Measurements from ENCODE around the gene F10.
"Not testable (repeated sequence)": the region's sequence is repeated elsewhere in the genome, so short reads cannot be mapped to it uniquely, and the experiment has no call there.

F10 gene

DNA sequence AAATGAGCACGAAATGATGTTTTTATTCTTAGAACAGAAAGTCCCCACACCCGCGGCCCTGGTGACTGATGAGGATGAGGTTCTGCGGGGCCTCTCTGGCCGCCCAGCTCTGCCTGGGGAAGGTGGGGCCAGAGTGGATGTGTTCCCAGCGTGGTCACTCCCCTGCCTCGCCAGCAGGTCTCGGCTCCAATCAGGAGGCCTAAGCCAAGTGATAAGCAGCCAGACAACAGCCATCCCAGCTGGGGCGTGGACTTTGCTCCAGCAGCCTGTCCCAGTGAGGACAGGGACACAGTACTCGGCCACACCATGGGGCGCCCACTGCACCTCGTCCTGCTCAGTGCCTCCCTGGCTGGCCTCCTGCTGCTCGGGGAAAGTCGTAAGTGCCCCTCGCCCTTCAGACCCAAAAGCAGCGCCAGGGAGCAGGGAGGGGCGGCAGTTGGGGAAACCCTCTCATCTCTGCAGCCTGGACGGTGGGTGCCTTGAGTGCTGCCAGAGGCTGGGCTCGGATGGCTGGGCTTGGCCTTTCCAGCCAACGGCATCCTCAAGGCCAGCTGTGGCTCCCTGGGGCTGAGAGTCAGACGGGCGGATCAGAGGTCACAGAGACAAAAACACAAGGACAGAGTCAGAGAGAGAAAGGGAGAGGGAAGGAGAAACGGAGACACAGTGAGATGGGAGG lies at the start of gene F10:
Gene F10 (plus strand): TSS at position 250 of the 676 bp plus-strand sequence. CDS start 57 bp downstream, at position 307.
- peak; percentile 72 for DNase-seq (ENCODE audit: low spot score)

DNA sequence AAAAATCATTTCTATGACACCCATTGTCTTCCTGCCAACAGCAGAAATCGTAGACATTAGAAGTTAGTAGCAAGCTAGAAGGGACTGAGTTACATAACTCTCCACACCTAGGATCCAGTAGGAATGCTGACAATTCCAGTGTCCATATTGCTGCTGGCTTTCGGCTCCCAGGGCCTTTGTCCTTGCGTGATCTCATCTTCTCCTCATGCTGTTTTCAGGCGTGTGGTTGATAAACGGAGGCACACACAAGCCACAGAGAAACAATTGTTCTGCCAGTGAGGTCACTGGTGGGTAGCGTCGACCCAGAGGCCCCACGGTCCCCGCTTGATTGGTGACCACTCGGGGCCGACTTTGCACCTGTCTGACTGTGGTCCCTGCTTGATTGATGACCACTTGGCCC lies 48.7 kb upstream of the F10 start:
- DNase-seq (ENCODE audit: low spot score), result no peak

- DNase-seq (ENCODE audit: low spot score), result no peak
Measured at GRCh38 chr13:113074401-113074800, 48.2 kb upstream of the F10 start.

- DNase-seq (ENCODE audit: low spot score), result no peak
Measured at GRCh38 chr13:113074876-113075275, 47.7 kb upstream of the F10 start.

DNA sequence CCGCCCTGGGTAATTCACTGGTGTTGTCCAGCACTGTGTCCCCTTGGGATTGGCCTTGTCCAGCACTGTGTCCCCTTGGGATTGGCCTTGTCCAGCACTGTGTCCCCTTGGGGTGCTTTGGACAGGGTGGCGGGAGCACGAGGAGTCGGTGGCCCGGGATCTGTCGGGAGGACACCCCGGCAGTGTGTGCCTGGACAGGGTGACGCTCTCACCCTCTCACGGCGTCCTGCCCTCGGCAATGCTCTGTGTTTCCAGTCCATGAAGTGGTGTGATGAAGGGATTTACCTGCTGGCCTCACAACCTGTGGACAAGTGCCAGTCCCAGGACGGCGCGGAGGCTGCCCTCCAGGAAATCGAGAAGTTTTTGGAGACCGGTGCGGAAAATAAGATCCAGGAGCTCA lies 46.9 kb upstream of the F10 start:
- no peak for DNase-seq (ENCODE audit: low spot score)

DNA sequence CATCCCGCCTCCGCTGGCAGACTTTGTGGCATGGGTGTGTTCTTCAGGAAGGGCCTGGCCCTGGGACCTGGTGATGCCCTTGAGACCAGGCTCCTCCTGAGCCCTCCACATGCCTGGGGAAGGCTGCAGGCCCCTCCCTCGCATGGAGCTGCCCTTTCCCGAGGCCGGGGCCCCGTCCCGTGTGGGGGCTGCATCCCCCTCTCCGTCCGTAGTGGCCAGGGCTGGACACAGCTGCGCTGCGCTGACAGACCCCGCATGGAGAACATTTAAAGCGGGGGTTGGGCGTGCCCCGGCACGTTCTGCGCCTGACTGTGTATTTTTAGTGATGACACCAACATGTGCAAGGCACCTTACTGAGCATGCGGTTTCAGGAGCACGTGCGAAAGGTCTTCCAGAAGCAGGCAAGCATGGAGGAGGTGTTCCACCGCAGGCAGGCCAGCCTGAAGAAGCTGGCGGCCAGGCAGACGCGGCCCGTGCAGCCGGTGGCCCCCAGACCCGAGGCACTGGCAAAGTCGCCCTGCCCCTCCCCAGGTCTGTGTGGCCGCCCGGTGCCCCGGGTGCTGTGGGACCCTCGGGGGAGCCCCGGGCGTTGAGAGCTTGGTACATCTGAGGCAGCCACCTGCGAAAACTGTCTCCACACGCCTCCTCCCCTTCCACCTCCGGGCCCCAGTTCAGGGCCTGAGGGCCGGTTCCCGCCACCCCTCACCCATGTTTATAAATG lies 45.8 kb upstream of the F10 start:
- no peak for DNase-seq (ENCODE audit: low spot score)

GRCh38 chr13:113077566-113077952 lies 45.0 kb upstream of the F10 start:
- no peak for DNase-seq (ENCODE audit: low spot score)

DNA sequence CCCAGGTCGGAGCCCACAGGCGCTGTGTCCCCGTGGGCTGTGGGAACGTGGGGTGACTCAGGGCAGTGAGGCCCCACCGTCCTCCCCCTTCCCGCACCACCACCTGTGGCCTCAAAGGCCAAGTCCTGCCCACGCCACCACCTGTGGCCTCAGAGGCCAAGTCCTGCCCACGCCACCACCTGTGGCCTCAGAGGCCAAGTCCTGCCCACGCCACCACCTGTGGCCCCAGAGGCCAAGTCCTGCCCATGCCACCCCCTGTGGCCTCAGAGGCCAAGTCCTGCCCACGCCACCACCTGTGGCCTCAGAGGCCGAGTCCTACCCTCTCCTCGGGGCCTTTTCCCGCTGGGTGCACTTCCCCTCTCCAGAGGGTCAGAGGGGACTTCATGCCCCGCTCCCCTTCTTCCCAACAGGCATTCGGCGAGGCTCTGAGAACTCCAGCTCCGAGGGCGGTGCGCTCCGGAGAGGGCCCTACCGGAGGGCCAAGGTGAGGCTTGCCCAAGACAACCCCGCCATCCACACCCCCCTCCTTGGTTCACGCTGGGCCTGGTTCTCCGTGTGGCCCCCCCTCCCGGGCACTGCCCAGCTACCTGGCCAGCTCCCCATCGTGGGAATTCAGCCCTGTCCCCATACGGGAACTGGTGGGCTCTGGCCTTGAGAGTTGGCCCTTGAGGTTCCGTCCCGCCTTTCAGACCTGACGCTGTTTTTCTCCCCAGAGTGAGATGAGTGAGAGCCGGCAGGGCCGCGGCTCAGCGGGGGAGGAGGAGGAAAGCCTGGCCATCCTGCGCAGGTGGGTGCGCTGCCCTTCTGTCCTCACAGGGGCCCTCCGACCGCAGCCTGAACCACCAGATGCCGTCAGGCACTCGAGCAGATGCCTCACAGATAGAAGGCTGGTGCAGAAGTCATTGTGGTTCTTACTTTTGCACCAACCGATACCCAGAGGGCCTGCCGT lies 44.4 kb upstream of the F10 start:
- no peak for DNase-seq (ENCODE audit: low spot score)

- DNase-seq (ENCODE audit: low spot score), result no peak
Measured at GRCh38 chr13:113078902-113079780, 43.5 kb upstream of the F10 start.

- not testable (repeated sequence) for DNase-seq (ENCODE audit: low spot score)
Measured at GRCh38 chr13:113079781-113080080, 42.9 kb upstream of the F10 start.

DNA sequence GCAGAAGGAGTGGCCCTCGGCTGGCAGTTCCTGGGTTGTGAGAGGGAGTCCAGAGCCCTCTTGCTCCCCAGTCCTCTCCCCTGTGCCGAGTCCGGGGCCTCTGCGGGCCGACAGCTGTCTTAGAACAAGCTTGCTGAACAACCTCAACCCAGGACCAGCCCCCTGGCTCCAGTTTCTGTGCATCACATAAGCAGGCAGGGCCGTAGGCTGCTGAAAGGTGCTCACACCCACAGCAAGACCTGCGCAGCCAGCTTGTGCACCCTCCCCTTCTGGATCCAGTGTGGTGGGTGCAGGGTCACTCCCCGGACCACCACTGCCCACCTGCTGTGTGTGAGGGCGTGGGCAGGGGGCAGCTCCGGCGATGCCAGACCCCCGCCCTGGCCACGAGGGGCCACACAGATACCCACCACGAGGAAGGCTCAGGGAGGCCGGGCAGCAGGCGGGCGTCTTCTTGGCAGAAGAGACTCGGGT lies 42.2 kb upstream of the F10 start:
- DNase-seq (ENCODE audit: low spot score), result no peak

GRCh38 chr13:113080901-113081521 lies 41.6 kb upstream of the F10 start:
- no peak for DNase-seq (ENCODE audit: low spot score)

DNA sequence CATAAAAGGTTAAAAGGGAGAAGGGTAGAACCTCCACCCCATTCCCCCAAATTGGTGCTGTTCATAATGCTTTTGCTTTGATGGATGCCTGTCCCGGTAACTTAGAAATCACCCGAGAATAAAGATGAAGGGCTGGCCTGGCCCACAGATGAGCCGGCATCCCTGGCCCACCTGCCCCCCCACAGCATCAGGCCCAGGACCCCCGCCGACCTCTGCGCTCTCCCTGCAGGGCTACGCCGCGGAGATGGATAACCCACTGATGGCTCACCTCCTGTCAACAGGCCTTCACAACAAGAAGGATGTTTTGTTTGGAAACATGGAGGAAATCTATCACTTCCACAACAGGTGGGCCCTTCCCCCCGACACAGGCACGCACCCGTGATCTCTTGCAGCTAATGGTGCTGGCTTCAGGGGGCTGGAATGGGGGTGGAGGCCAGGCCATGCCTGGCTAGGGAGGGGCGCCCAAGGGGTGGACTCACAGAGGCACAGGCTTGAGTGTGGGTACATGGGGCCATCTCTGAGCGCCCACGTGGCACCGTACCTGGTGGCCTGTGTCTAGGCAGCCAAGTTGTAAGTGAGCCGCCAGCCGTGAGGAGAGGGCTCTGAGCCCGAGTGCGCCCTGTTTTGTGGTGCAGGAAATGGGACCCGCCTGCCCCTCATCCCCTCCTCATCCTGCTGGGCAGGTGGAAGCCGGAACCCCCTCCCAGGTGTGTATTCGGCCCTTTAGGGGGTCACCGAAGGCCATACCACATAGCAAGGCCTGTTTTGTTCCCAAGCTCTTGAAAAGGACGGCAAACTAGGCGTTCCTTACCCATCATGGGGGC lies 40.2 kb upstream of the F10 start:
- DNase-seq (ENCODE audit: low spot score), result no peak

- no peak for DNase-seq (ENCODE audit: low spot score)
Measured at GRCh38 chr13:113083022-113083373, 39.6 kb upstream of the F10 start.

- no peak for DNase-seq (ENCODE audit: low spot score)
Measured at GRCh38 chr13:113083402-113084061, 39.1 kb upstream of the F10 start.

DNA sequence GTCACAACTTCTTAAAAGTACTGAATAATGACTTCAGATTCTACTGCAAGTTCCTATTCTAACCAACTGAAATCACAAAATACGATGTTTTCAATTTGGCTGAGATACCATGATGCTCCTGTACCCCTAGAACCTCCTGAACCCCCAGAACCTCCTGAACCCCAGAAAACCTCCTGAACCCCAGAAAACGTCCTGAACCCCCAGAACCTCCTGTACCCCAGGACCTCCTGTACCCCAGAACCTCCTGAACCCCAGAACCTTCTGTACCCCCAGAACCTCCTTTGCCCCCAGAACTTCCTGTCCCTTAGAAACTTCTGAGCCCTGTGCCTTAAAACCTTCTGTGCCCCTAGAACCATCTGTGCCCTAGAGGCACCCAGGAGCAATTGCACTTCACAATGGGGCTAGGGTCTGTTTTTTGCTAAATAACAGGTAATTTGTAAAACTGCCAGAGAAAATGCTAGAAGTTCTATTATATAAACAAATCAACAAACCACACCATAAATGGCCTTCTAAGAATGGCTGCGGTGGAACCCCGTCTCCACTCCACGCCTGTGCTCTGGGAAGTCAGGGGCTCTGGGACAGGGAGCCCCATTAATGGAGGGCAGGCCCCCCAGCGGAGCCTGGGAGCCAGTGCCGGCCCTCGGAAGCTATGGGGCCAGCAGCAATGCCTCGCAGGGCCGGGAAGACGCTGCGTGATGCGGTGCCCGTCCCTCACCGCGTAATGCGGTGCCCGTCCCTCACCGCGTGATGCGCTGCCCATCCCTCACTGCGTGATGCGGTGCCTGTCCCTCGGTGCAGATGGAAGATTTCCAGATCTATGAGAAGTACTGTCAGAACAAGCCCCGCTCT lies 38.3 kb upstream of the F10 start:
- no peak for DNase-seq (ENCODE audit: low spot score)

- DNase-seq (ENCODE audit: low spot score), result no peak
Measured at GRCh38 chr13:113084943-113085540, 37.6 kb upstream of the F10 start.

DNA sequence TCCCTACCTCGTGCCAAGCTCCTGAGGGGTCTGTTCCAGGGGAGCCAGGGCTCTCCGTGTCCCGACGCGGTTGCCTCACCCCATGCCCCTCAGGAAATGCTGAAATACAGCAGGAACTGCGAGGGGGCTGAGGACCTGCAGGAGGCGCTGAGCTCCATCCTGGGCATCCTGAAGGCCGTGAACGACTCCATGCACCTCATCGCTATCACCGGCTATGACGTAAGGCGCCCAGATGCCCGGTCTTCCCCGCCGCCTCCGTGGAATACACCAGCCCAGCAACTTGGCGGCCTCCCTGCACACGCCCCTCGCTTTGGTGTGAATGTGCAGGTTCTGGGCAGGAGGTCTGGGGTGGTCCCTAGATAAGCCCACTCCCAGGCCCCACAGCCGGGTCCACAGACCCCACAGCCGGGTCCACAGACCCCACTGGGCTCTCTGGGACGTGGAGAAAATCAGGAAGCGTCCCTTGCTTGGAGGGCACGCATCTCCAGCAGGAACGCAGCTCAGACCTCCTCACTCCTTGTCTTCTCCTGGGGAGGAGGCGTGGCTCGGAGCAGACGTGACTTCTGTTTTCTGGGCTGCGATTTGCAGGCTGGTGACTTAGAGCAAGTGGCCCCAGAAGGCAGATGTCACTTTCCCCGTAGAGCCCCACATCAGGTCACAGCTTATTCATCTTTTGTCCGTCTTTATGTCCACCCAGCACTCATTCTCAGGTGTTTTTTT lies 36.4 kb upstream of the F10 start:
- no peak for DNase-seq (ENCODE audit: low spot score)

All from left forelimb (tissue), 1 donor.